SKM-1 (cell line): Measurements from ENCODE around the gene PLSCR1.
"Not testable (repeated sequence)": the region's sequence is repeated elsewhere in the genome, so short reads cannot be mapped to it uniquely, and the experiment has no call there.

Source experiments
- DNase-seq: peaks from one replicate; lab custom pipeline; 2025; ENCODE audit not compliant: unreplicated experiment; lab: John Stamatoyannopoulos, UW

Gene PLSCR1

GRCh38 chr3:146550070-146550615, 5.7 kb upstream of the PLSCR1 start:
- DNase-seq = no peak

GRCh38 chr3:146547235-146547835, 2.9 kb upstream of the PLSCR1 start:
- DNase-seq = no peak

DNA sequence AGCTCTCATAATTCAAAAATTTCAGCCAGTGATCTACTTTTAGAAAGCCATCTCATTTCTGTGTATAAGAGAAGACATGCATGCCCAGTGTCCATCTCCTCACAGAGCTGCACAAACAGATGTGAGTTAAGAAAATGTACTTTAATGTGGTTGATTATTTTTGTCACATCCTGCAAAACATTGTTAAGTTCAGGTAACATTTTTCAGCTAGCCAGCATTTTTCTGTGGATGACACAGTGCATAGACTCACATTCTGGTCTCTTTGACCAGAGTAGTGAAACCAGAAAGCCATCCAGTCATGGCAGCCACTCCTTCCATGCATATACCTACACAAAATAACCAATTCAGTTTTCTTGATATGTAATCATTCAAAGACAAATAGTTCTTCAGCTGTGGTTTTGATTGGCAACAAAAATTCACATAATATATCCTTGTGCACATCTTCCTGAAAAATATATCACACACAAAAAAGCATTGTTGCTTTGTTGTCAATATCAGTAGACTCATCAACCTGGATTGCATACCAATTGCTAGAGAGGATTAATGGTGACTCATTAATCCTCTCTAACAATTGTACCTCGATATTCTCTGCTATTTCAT, 2.1 kb upstream of the PLSCR1 start:
- no peak for DNase-seq

DNA sequence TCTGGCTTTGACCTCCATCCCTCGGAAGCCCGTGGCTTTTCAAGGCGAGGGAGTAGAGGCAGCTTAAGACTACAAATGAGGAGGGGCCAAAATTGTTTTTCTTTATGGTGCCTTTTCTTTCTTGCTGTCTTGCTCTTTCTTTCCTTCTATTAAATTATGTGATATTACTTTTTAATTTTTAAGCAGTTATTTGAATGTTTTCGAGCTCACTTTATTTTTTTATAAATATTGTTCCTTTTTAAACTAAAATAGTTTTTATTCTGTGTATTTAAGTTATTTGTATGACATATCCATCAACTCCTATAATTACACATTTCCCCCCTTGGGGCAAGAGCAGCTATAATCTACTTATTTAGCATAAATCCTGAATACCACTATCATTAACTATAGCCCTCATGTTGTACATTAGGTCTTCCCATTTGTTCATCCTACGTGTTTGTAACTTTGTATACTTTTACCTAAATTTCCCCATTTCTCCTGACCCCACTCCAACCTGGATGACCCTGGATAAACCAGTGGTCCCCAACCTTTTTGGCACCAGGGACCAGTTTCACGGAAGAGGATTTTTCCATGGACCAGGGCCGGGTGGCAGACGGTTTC, 622 bp upstream of the PLSCR1 start:
- no peak for DNase-seq

DNA sequence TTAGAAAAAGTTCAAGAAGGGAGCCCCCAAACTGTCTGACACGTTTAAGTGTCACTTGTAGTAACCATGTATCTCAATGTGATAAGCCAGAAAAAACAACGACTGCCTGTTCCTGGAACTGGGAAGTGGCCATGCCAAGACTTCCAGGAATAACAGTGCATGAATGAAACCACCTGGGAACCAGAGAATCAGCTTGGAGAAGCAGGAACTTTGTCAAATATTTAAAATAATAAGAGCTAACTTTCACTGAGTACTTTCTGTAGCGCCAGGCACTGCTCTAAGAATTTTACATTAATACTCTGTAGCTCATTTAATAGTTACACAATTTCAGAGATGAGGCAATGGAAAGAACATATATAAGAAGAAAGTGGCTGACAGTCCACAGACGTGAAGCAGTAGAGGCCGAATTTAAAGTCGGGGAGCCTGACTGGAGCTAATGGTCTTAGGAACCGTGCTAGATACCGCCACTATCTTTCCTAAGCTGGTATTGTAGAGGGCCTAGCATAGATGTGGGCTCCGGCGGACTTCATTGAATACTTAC, 876 bp downstream of the PLSCR1 start:
- DNase-seq = no peak

DNA sequence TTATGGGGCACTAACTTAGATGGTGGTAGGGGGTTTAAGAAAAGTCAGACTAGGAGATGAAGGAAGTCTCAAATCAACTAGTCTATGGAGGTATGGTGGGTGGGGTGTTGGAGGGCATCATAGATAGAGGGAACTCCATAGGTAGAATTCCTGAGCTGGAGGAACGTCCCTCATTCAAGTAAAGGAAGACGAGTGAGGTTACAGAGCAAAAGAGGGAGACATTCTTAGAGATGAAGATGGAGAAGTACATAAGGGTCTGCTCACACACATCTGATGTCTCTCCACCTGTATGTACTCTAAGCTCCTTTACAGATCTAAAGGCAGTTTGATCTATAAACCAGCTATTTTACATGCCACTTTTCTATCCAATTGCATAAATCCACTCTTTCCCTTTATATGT, 1.4 kb downstream of the PLSCR1 start:
- DNase-seq = no peak

DNA sequence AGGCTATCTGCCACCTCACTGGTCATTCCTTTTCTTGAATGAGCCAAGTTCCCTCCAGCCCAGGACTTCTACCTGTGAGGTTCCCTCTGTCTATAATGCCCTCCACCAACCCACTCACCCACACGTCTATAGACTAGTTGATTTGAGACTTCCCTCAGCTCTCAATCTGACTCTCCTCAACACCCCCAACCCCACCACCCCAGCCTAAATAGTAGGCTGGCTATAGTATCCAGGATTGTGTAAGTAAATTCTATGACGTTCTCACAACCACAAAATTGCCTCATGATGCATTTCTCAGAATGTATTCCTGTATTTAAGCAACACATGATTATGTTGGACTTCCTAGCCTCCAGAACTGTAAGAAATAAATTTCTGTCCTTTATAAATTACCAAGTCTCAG, 2.2 kb downstream of the PLSCR1 start:
- DNase-seq = no peak

DNA sequence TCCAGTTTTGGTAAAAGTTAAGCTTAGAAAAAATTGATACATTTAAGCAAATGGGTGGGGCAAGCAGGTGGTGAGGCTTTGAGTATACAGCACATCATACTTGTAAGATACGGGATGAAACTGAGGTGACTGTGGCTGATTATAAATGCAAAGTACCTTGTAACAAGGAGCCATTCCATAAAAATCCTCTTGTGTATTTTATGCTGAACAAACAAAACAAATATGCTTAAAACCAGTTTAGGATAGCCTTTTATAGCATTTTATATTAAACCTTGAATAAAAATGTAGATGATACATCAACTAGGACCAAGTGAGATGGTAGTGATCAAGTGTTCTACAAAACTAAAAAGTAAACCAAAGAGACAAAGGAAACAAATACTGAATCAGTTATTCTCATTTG, 3.4 kb downstream of the PLSCR1 start:
- DNase-seq = no peak

DNA sequence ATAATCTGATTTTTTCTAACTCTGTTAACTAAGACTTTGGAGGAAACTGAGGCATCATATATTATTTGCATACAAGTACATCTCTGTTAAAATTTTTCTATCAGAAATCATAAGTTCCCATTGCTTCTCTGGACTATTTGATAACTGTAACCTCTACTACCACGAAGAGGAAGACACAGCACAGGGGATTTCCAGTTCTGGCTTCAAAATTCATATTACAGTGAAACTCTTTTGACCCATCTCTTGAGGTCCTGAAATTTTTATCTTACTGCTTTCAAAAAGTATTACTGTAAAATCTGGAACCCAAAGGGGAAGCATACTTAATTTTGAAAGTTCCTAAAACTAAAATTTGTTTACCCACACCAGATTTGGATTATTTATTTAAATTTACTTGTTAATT, 4.2 kb downstream of the PLSCR1 start:
- DNase-seq = no peak

DNA sequence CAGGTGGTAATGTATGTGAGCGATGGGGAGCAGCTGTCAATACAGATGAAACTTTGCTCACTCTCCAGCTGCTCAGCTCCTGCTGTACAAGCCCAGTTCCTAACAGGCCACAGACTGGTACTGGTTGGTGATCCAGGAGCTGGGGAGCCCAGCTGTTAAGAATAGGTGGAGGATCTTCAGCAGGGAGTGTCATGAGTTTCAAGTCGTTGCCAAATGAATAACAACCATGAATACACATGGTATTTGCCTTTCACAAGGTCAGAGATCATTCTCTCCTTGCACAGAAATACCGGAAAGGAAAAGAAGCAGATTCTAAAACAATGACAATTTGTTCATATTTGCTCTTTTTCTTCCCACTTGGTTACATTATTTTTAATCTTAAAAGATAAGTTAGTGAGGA, 5.1 kb downstream of the PLSCR1 start:
- DNase-seq = no peak

GRCh38 chr3:146537603-146538002, 6.8 kb downstream of the PLSCR1 start:
- no peak for DNase-seq

- DNase-seq = no peak
These were observed 7.7 kb downstream of the PLSCR1 start for GRCh38 chr3:146536681-146537080.

DNA sequence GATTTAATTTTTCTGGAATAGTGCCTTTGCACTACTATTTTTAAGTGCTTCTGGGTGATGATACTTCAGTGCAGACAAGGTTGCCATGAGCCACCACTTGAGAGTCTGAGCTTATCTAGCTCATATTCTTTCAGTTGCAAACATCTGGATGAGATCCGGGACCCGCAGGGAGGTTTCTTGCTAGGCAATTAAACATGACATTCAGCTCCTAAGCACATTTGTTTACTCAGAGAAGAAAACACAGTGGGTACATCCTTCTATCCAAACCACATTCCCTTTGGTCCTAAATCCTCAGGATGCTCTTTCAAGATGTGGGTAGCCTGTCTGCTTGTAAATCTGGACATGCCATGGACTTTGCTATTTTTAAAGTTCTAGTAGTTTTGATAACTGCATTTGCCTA, 12.0 kb downstream of the PLSCR1 start:
- DNase-seq = no peak

DNA sequence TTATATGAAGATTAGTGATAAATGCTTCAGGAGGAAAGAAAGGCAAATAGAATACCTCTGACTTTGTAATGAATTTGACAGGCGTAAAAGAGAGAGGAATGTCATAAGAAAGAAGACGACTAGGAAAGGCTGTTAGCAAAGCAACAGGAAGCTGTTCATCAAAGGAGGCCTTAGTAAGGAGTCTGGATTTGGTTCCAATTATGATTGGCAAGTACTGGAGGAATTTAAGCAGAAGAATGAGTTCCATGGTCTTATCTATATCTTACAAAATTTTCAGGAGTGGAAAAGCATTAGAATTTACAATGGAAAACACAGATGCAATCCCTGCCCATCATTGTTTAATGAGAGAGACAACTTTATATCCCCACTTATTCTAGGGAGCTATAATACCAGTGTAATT, 13.8 kb downstream of the PLSCR1 start:
- DNase-seq = no peak

GRCh38 chr3:146529021-146529420, 15.4 kb downstream of the PLSCR1 start:
- no peak for DNase-seq

DNA sequence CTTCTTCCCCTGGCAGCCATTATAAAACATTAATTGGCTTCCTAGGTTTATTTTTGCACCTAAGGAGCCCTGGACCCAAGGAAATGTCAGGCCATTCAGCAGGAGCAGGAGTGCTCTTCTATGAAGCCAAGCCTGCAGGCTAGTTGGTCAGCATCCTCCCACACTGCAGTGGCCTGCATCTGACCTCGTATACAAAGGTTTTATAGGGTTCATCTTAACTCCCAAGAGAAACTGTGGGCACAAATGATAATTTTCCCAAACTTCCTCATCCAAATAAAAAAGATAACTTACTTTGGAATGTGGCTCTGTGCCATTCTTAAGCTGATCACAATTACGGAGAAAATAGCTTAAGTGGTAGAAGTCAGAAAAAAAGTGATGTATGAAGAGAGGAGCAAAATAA, 19.4 kb downstream of the PLSCR1 start:
- no peak for DNase-seq

DNA sequence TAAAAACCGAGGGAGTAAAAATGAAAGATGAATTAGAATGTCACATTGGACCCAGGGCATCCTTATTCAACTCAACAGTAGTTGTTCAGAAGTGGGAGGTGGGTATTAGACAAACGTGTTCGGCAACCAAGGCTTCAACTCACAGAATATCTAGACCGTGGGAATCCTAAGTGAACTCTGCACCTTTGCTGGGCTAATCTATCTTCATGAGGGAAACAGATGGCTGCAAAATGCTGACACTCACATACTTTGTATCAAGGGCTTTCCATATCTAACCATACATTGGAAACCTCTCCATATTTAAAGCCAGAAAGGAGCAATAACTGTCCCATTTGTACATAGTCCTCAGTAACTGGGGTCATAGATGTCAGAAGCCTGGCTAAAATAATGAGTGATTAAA, 20.9 kb downstream of the PLSCR1 start:
- no peak for DNase-seq

DNA sequence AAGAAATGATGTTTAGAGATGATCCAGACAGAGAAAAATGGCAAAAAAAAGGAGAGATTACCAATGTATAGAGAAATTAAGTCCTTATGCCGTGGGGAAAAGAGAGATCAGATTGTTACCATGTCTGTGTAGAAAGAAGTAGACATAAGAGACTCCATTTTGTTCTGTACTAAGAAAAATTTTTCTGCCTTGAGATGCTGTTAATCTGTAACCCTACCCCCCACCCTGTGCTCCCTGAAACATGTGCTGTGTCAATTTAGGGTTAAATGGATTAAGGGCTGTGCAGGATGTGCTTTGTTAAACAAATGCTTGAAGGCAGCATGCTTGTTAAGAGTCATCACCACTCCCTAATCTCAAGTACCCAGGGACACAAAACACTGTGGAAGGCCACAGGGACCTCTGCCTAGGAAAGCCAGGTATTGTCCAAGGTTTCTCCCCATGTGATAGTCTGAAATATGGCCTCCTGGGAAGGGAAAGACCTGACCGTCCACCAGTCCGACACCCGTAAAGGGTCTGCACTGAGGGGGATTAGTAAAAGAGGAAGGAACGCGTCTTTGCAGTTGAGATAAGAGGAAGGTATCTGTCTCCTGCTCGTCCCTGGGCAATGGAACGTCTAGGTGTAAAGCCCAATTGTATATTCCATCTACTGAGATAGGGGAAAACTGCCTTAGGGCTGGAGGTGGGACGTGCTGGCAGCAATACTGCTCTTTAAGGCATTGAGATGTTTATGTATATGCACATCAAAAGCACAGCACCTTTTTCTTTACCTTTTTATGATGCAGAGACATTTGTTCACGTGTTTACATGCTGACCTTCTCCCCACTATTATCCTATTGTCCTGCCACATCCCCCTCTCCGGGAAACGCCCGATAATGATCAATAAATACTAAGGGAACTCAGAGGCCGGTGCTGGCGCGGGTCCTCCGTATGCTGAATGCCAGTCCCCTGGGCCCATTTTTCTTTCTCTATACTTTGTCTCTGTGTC, 21.9 kb downstream of the PLSCR1 start:
- DNase-seq = not testable (repeated sequence)

DNA sequence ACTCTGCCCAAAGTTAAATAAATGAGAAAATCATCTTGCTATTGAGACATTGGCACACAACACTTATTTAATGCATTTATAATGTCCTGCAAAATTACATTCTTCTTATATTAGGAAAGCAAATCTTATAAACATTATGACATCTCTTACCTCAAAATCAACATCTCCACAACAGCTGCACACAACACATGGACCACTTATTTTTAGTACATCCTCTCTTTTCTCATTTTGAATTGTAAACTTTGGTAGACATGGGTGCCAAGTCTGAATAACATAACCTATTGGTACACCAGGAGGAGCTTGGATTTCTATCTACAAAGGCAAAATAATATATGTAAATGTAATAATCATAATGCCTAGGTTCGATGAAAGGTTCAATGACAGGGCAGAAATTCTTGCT, 23.0 kb downstream of the PLSCR1 start:
- DNase-seq = no peak

DNA sequence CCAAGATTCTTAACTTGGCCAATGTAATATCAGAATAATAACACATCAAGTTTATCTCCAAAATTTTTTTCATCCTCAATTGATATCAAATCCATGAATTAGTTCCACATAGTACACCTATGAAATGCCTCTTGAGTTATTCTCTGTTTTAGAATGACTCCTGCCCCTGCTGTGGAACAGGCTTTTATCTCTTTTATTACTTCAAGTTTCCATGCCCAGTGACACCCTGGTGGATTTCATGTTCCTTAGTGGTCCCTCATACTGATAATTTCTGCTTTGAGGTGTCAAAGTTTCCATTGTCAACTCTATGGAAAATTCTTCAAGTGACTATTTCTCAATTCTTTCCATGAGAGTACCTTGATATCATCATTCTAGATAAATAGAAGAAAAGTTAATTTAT, 24.6 kb downstream of the PLSCR1 start:
- DNase-seq = no peak
